MM.1S (cell line): ENCODE measurements around the gene CDKN2C.

Experiments
- DNase-seq: peaks from one replicate; pipeline ENCODE4 v3.0.0-alpha.2; 2015
- H2AFZ ChIP-seq: fragments of 300-600 bp; sonication (generic); 2 replicates; pipeline ENCODE4 v1.6.0; 2016; ENCODE audit warnings: antibody characterized with exemption, low read length
- H3F3A ChIP-seq: fragments of 300-600 bp; sonication (generic); 2 replicates; pipeline ENCODE4 v1.6.1; 2016; ENCODE audit warnings: mild to moderate bottlenecking, antibody characterized with exemption, low read length, moderate library complexity, mixed read lengths; ENCODE audit not compliant: insufficient read depth
- H3K27ac ChIP-seq: fragments of 300-600 bp; sonication (generic); 2 replicates; pipeline ENCODE4 v1.5.1; 2016; ENCODE audit warnings: mild to moderate bottlenecking, low read length
- H3K27me3 ChIP-seq: fragments of 300-600 bp; sonication (generic); replicated peaks from 2 replicates; pipeline ENCODE4 v1.6.0; 2016; ENCODE audit warnings: low read length; ENCODE audit not compliant: insufficient read depth
- H3K36me3 ChIP-seq: fragments of 300-600 bp; sonication (generic); replicated peaks from 2 replicates; pipeline ENCODE4 v1.6.1; 2016; ENCODE audit warnings: mild to moderate bottlenecking, low read length, mixed read lengths; ENCODE audit not compliant: insufficient read depth
- H3K4me1 ChIP-seq: fragments of 300-600 bp; sonication (generic); 2 replicates; pipeline ENCODE4 v1.6.1; 2016; ENCODE audit warnings: low read length, mixed read lengths
- H3K4me2 ChIP-seq: fragments of 300-600 bp; sonication (generic); 2 replicates; pipeline ENCODE4 v1.6.0; 2016; ENCODE audit warnings: low read depth, low read length
- H3K4me3 ChIP-seq: fragments of 300-600 bp; sonication (generic); 2 replicates; pipeline ENCODE4 v1.5.1; 2016; ENCODE audit warnings: low read length, mixed read lengths
- H3K79me2 ChIP-seq: fragments of 300-600 bp; sonication (generic); 2 replicates; pipeline ENCODE4 v1.6.1; 2016; ENCODE audit warnings: mixed run types, low read length, mixed read lengths
- H3K9ac ChIP-seq: fragments of 300-600 bp; sonication (generic); 2 replicates; pipeline ENCODE4 v1.6.1; 2016; ENCODE audit warnings: low read length, mixed read lengths
- H3K9me2 ChIP-seq: fragments of 300-600 bp; sonication (generic); replicated peaks from 2 replicates; pipeline ENCODE4 v1.6.1; 2016; ENCODE audit warnings: mild to moderate bottlenecking, low read length, mixed read lengths; ENCODE audit not compliant: insufficient read depth
- H3K9me3 ChIP-seq: fragments of 300-600 bp; sonication (generic); replicated peaks from 2 replicates; pipeline ENCODE4 v1.6.1; 2016; ENCODE audit warnings: mild to moderate bottlenecking, low read length, mixed read lengths; ENCODE audit not compliant: insufficient read depth
- H4K20me1 ChIP-seq: fragments of 300-600 bp; sonication (generic); 2 replicates; pipeline ENCODE4 v1.6.1; 2016; ENCODE audit warnings: mild to moderate bottlenecking, low read length, moderate library complexity, mixed read lengths; ENCODE audit not compliant: insufficient read depth
- CTCF ChIP-seq: fragments of 300-600 bp; sonication (generic); IDR thresholded peaks from 2 replicates; pipeline ENCODE4 v1.5.1; 2016; ENCODE audit warnings: antibody characterized with exemption, low read length, mixed read lengths
- EZH2 ChIP-seq: fragments of 300-600 bp; sonication (generic); optimal IDR thresholded peaks from 2 replicates; pipeline ENCODE3; 2017; ENCODE audit warnings: low read depth, mild to moderate bottlenecking, antibody characterized with exemption, low read length, mixed read lengths
- EZH2phosphoT487 ChIP-seq: fragments of 300-600 bp; sonication (generic); IDR thresholded peaks from 2 replicates; pipeline ENCODE4 v1.6.1; 2018; ENCODE audit warnings: antibody characterized with exemption, low read length

CDKN2C gene

GRCh38 chr1:51009381-51009780 lies 39.3 kb downstream of the CDKN2C start:
- Histone ChIP-seq H3K27ac (no peak overlapping the region), H3K9ac (no peak overlapping the region), H3F3A (no peaks in the 10 kb centered on the region), H3K9me3 (no peaks in the 10 kb centered on the region), H2AFZ (no peak overlapping the region), H3K4me1 (no peaks in the 10 kb centered on the region), H3K4me3 (no peak overlapping the region), H3K9me2 (no peaks in the 10 kb centered on the region), H3K4me2 (no peak overlapping the region), H3K36me3 (no peaks in the 10 kb centered on the region), H4K20me1 (no peaks in the 10 kb centered on the region), H3K27me3 (no peaks in the 10 kb centered on the region), H3K79me2 (no peaks in the 10 kb centered on the region)
- no peak for TF ChIP-seq EZH2
- no peak for TF ChIP-seq EZH2phosphoT487
- no peak for TF ChIP-seq CTCF
- no peak for DNase-seq

- Histone ChIP-seq H4K20me1 (no peaks in the 10 kb centered on the region), H3K9ac (no peak overlapping the region), H3K79me2 (no peaks in the 10 kb centered on the region), H3K4me1 (no peaks in the 10 kb centered on the region), H3K27ac (no peak overlapping the region), H3K36me3 (no peaks in the 10 kb centered on the region), H2AFZ (no peak overlapping the region), H3K27me3 (no peaks in the 10 kb centered on the region), H3K4me3 (no peak overlapping the region), H3K9me2 (no peaks in the 10 kb centered on the region), H3K9me3 (no peaks in the 10 kb centered on the region), H3K4me2 (no peak overlapping the region), H3F3A (no peaks in the 10 kb centered on the region)
- TF ChIP-seq EZH2phosphoT487 (no peak), CTCF (no peak), EZH2 (no peak)
- no peak for DNase-seq
These were observed 44.8 kb downstream of the CDKN2C start for GRCh38 chr1:51014878-51015277.

- Histone ChIP-seq H2AFZ (no peak overlapping the region), H3K36me3 (no peaks in the 10 kb centered on the region), H3K9ac (no peak overlapping the region), H3F3A (no peaks in the 10 kb centered on the region), H3K27ac (no peak overlapping the region), H3K9me3 (no peaks in the 10 kb centered on the region; the same call in 1 of the 2 replicates), H3K79me2 (no peaks in the 10 kb centered on the region), H3K4me3 (no peak overlapping the region), H3K9me2 (no peaks in the 10 kb centered on the region), H3K4me1 (no peaks in the 10 kb centered on the region), H3K4me2 (no peak overlapping the region), H4K20me1 (no peaks in the 10 kb centered on the region), H3K27me3 (no peaks in the 10 kb centered on the region)
- TF ChIP-seq CTCF (no peak), EZH2 (no peak), EZH2phosphoT487 (no peak)
- DNase-seq = no peak
These were observed 49.8 kb downstream of the CDKN2C start for GRCh38 chr1:51019811-51020210.
